SK-N-SH (cell line): ENCODE measurements around the gene PDPK1. TPM values are rescaled to one million over a fixed set of nuclear protein-coding genes. Genes with fewer than 3 reads are reported as not detected.

ENCODE experiments used
- CTCF ChIA-PET: fragments of 300-600, 350-600 bp; formaldehyde crosslinking; extraction: SDS; loops from one replicate; lab custom pipeline; 2021; lab: Yijun Ruan, JAX
- POLR2A ChIA-PET: fragments of 350-600 bp; sonication (Branson Sonifier 250); formaldehyde crosslinking; extraction: SDS; loops from one replicate; lab custom pipeline; 2020; ENCODE audit warnings: antibody characterized with exemption, inconsistent platforms; lab: Yijun Ruan, JAX
- DNase-seq: peaks from one replicate; pipeline ENCODE4 v3.0.0; 2012
- H2AFZ ChIP-seq: fragments of 200-600 bp; sonication (generic); 2 replicates; pipeline ENCODE4 v1.8.1; 2016; ENCODE audit warnings: antibody characterized with exemption, mild to moderate bottlenecking, low read depth
- H3F3A ChIP-seq: fragments of 200-600 bp; sonication (generic); replicated peaks from 2 replicates; pipeline ENCODE3; 2016; ENCODE audit warnings: antibody characterized with exemption, mild to moderate bottlenecking; ENCODE audit not compliant: insufficient read depth
- H3K27ac ChIP-seq, 2 experiments: fragments of 200-500 bp in 1 of 2; fragments of 200-600 bp in 1 of 2; sonication (Bioruptor generic) in 1 of 2; sonication (generic), shearing (Covaris generic) in 1 of 2; 2 replicates each; pipeline versions ENCODE4 v1.5.1 to v1.6.1; 2014 to 2016; ENCODE audit warnings: low read depth in 2 of 2, inconsistent platforms in 1 of 2, low read length in 1 of 2, mild to moderate bottlenecking in 1 of 2, mixed read lengths in 1 of 2
- H3K27me3 ChIP-seq: fragments of 200-600 bp; sonication (generic), shearing (Covaris generic); 2 replicates; pipeline ENCODE4 v1.6.1; 2016; ENCODE audit warnings: mixed run types; ENCODE audit not compliant: insufficient read depth
- H3K36me3 ChIP-seq, 2 experiments: fragments of 200-500 bp in 1 of 2; fragments of 200-600 bp in 1 of 2; sonication (Bioruptor generic) in 1 of 2; sonication (generic) in 1 of 2; replicated peaks in 1 of 2; 2 replicates each; pipeline versions ENCODE3 to v1.5.1; 2014 to 2016; ENCODE audit warnings: low read length in 1 of 2, mild to moderate bottlenecking in 1 of 2; ENCODE audit not compliant: insufficient read depth in 2 of 2, control insufficient read depth in 1 of 2
- H3K4me1 ChIP-seq, 2 experiments: fragments of 200-500 bp in 1 of 2; fragments of 200-600 bp in 1 of 2; sonication (Bioruptor generic) in 1 of 2; sonication (generic), shearing (Covaris generic) in 1 of 2; 2 replicates each; pipeline versions ENCODE4 v1.5.1 to v1.6.1; 2014 to 2016; ENCODE audit warnings: low read depth in 1 of 2, low read length in 1 of 2, mixed run types in 1 of 2; ENCODE audit not compliant: insufficient read depth in 2 of 2, control insufficient read depth in 1 of 2
- H3K4me2 ChIP-seq: fragments of 200-600 bp; sonication (generic), shearing (Covaris generic); 2 replicates; pipeline ENCODE4 v1.6.1; 2017; ENCODE audit warnings: mixed run types
- H3K4me3 ChIP-seq, 2 experiments: fragments of 200-500 bp in 1 of 2; fragments of 200-600 bp in 1 of 2; sonication (Bioruptor generic) in 1 of 2; sonication (generic), shearing (Covaris generic) in 1 of 2; 2 replicates each; pipeline versions ENCODE4 v1.5.1 to v1.8.1; 2014 to 2016; ENCODE audit warnings: low read depth in 2 of 2, inconsistent platforms in 1 of 2, low read length in 1 of 2, mild to moderate bottlenecking in 1 of 2, mixed read lengths in 1 of 2, moderate library complexity in 1 of 2
- H3K79me2 ChIP-seq: fragments of 200-600 bp; sonication (generic); 2 replicates; pipeline ENCODE4 v1.8.1; 2017; ENCODE audit warnings: mild to moderate bottlenecking; ENCODE audit not compliant: insufficient read depth
- H3K9ac ChIP-seq: fragments of 200-600 bp; sonication (generic); 2 replicates; pipeline ENCODE4 v1.6.1; 2017; ENCODE audit warnings: mixed run types
- H3K9me2 ChIP-seq: fragments of 200-600 bp; sonication (generic); 2 replicates; pipeline ENCODE4 v1.6.1; 2017; ENCODE audit warnings: mixed run types
- H3K9me3 ChIP-seq: fragments of 200-600 bp; sonication (generic); 2 replicates; pipeline ENCODE4 v1.6.1; 2017; ENCODE audit warnings: mixed run types, mild to moderate bottlenecking, moderate library complexity
- H4K20me1 ChIP-seq: fragments of 200-600 bp; sonication (generic); 2 replicates; pipeline ENCODE4 v1.6.1; 2017; ENCODE audit warnings: mild to moderate bottlenecking, mixed run types; ENCODE audit not compliant: insufficient read depth
- EP300 ChIP-seq, 2 experiments: IDR thresholded peaks; 2 replicates each; pipeline versions ENCODE4 v1.4.0 to v1.6.1; 2012; ENCODE audit warnings: borderline replicate concordance in 1 of 2, low read depth in 1 of 2, low read length in 1 of 2
- EZH2phosphoT487 ChIP-seq: fragments of 200-600 bp; sonication (generic); IDR thresholded peaks from 2 replicates; pipeline ENCODE4 v1.6.1; 2017; ENCODE audit warnings: low read depth, mixed run types, mild to moderate bottlenecking, antibody characterized with exemption, moderate library complexity, borderline replicate concordance
- JUND ChIP-seq: IDR thresholded peaks from 2 replicates; pipeline ENCODE4 v1.4.0; 2012
- MAX ChIP-seq: IDR thresholded peaks from 2 replicates; pipeline ENCODE4 v1.4.0; 2012; ENCODE audit warnings: low read depth
- NFIC ChIP-seq: IDR thresholded peaks from 2 replicates; pipeline ENCODE4 v1.4.0; 2012; ENCODE audit warnings: borderline replicate concordance
- RAD21 ChIP-seq: IDR thresholded peaks from 2 replicates; pipeline ENCODE4 v1.6.1; 2012; ENCODE audit warnings: mild to moderate bottlenecking, low read length
- REST ChIP-seq: IDR thresholded peaks from 2 replicates; pipeline ENCODE4 v1.6.1; 2012; ENCODE audit warnings: mild to moderate bottlenecking, low read depth, low read length, moderate library complexity
- TEAD4 ChIP-seq: IDR thresholded peaks from 2 replicates; pipeline ENCODE4 v1.4.0; 2012; ENCODE audit warnings: mild to moderate bottlenecking, borderline replicate concordance; ENCODE audit not compliant: insufficient read depth
- USF2 ChIP-seq: fragments of 150-350 bp; IDR thresholded peaks from 2 replicates; pipeline ENCODE4 v1.6.1; 2017; ENCODE audit warnings: antibody characterized with exemption, low read length, low read depth, borderline replicate concordance
- ZBTB33 ChIP-seq: IDR thresholded peaks from 2 replicates; pipeline ENCODE4 v1.4.0; 2012; ENCODE audit warnings: low read depth, borderline replicate concordance
- WGBS: methylation state at CpG from one replicate; pipeline ENCODE4 v1.1.6; 2017; ENCODE audit warnings: low lambda C conversion rate; 5-methylcytosine and 5-hydroxymethylcytosine counted together
- polyA plus RNA-seq, 3 experiments: library from polyadenylated mRNA; depleted of rRNA; stranded (reverse); fragments of >200 nt; gene quantifications; 2 replicates each; pipeline ENCODE4 v1.2.3, GENCODE V29; 2012

The PDPK1 gene
- polyA plus RNA-seq, 1 of the 3 experiments (the other 2 are of a cell fraction), result 22.0 TPM

GRCh38 chr16:2493605-2494004 lies 44.2 kb upstream of the PDPK1 start:
- no peak overlapping the region for H3K4me2 ChIP-seq
- no peak overlapping the region for H2AFZ ChIP-seq
- ChIA-PET CTCF (interaction anchor here (1.0 to 1.4 kb wide), 2 partner anchors 11 to 20 kb away, joined by 3 read pairs; no protein-coding TSS in a partner anchor), POLR2A (interaction anchor here (0.6 kb wide), 1 partner anchor 13 kb away, joined by 3 read pairs; no protein-coding TSS in a partner anchor)
- peaks cover 0 to 9% of the 10 kb centered on the region in 2 experiments for H3K36me3 ChIP-seq
- H3K4me1 ChIP-seq, result peaks cover 0 to 17% of the 10 kb centered on the region in 2 experiments; a peak in 1 of 4 replicates
- no peak overlapping the region for H3K27ac ChIP-seq
- no peaks in the 10 kb centered on the region for H3K9me2 ChIP-seq
- H3K79me2 ChIP-seq, result no peaks in the 10 kb centered on the region
- H4K20me1 ChIP-seq, result no peaks in the 10 kb centered on the region
- H3F3A ChIP-seq, result no peaks in the 10 kb centered on the region
- TF ChIP-seq NFIC (no peak), REST (no peak)
- no peak overlapping the region for H3K9ac ChIP-seq
- H3K4me3 ChIP-seq, result no peak overlapping the region
- no peaks in the 10 kb centered on the region for H3K27me3 ChIP-seq
- no peak for DNase-seq
- 94% methylated on average over 4 of the region's 6 CpGs for WGBS
- H3K9me3 ChIP-seq, result no peaks in the 10 kb centered on the region

- Histone ChIP-seq H3K27ac (no peak overlapping the region), H3K4me3 (no peak overlapping the region), H3K79me2 (no peaks in the 10 kb centered on the region), H3K9me3 (no peaks in the 10 kb centered on the region), H3K4me1 (peaks cover 0 to 17% of the 10 kb centered on the region in 2 experiments; a peak in 1 of 4 replicates), H3K9ac (no peak overlapping the region), H2AFZ (no peak overlapping the region), H3K9me2 (no peaks in the 10 kb centered on the region), H3K27me3 (no peaks in the 10 kb centered on the region), H3K4me2 (no peak overlapping the region), H3F3A (no peaks in the 10 kb centered on the region), H3K36me3 (peaks cover 0 to 16% of the 10 kb centered on the region in 2 experiments), H4K20me1 (no peaks in the 10 kb centered on the region)
- DNase-seq, result no peak
- WGBS, result 93% methylated on average over 5 of the region's 5 CpGs
- POLR2A ChIA-PET, result no interaction called here
- TF ChIP-seq ZBTB33, result no peak
- TF ChIP-seq EP300 (IDR thresholded peaks at IDR 0.05; ENCODE audit: borderline replicate concordance in 1 of 2, low read depth in 1 of 2, low read length in 1 of 2), result no peak
- TF ChIP-seq RAD21, result no peak
- TF ChIP-seq TEAD4, result no peak
- no peak for TF ChIP-seq USF2
- no peak for TF ChIP-seq MAX
- TF ChIP-seq REST, result no peak
- no peak for TF ChIP-seq EZH2phosphoT487
- no peak for TF ChIP-seq JUND
- CTCF ChIA-PET, result interaction anchor here (1.4 kb wide), 1 partner anchor 21 kb away, joined by 3 read pairs; no protein-coding TSS in a partner anchor
Measured at GRCh38 chr16:2494616-2495015, 43.2 kb upstream of the PDPK1 start.
